GM19240 (cell line): ENCODE results near the gene COL2A1.
"Not testable (repeated sequence)": the region's sequence is repeated elsewhere in the genome, so short reads cannot be mapped to it uniquely, and the experiment has no call there.

ENCODE experiments used
- DNase-seq: peaks from one replicate; pipeline ENCODE4 v3.0.0; 2011; ENCODE audit warnings: low spot score; ENCODE audit not compliant: insufficient read length

COL2A1 gene

GRCh38 chr12:47977046-47977771, 27.1 kb downstream of the COL2A1 start:
- DNase-seq = no peak

- DNase-seq = no peak
These were observed 28.5 kb downstream of the COL2A1 start for GRCh38 chr12:47975816-47976215.

GRCh38 chr12:47975036-47975620, 29.1 kb downstream of the COL2A1 start:
- no peak for DNase-seq

GRCh38 chr12:47973870-47974269, 30.4 kb downstream of the COL2A1 start:
- no peak for DNase-seq

- DNase-seq = no peak
These were observed 31.4 kb downstream of the COL2A1 start for GRCh38 chr12:47972895-47973294.

GRCh38 chr12:47970843-47971242, 33.4 kb downstream of the COL2A1 start:
- no peak for DNase-seq

GRCh38 chr12:47969845-47970244, 34.4 kb downstream of the COL2A1 start:
- DNase-seq = no peak

GRCh38 chr12:47967461-47968321, 36.6 kb downstream of the COL2A1 start:
- DNase-seq = no peak

- no peak for DNase-seq
These were observed 38.7 kb downstream of the COL2A1 start for GRCh38 chr12:47965581-47965980.

GRCh38 chr12:47964106-47964728, 40.1 kb downstream of the COL2A1 start:
- no peak for DNase-seq

- DNase-seq = peak; percentile 98
These were observed 40.8 kb downstream of the COL2A1 start, which contains the start of gene TMEM106C for GRCh38 chr12:47963340-47964040. Gene TMEM106C (plus strand): TSS chr12:47963596. CDS start chr12:47964237, 641 bp downstream.

GRCh38 chr12:47962198-47962597, 42.1 kb downstream of the COL2A1 start:
- DNase-seq = no peak

GRCh38 chr12:47957671-47958070, 46.6 kb downstream of the COL2A1 start:
- DNase-seq = not testable (repeated sequence)

GRCh38 chr12:47955059-47955458, 49.2 kb downstream of the COL2A1 start:
- no peak for DNase-seq

- no peak for DNase-seq
These were observed 49.7 kb downstream of the COL2A1 start for GRCh38 chr12:47954467-47955045.

GRCh38 chr12:47954058-47954457, 50.2 kb downstream of the COL2A1 start:
- no peak for DNase-seq

- DNase-seq = no peak
These were observed 53.3 kb downstream of the COL2A1 start for GRCh38 chr12:47950856-47951468.

- DNase-seq = peak; percentile 78
These were observed 54.6 kb downstream of the COL2A1 start for GRCh38 chr12:47949441-47950341.

GRCh38 chr12:47947341-47947740, 56.9 kb downstream of the COL2A1 start:
- no peak for DNase-seq
